ENCODE measurements around the gene LINC01488.

GRCh38 chr11:69524291-69524882, 42.9 kb downstream of the LINC01488 start:
- TF ChIP-seq POLR2A (IDR thresholded peaks at IDR 0.05; ENCODE audit: insufficient read depth in 1 of 2, low read depth in 2 of 2, low read length in 2 of 2) (no peak), ZKSCAN1 (IDR thresholded peaks at IDR 0.05; ENCODE audit: low read length) (no peak), SALL2 (CRISPR knock-in tag; IDR thresholded peaks at IDR 0.05) (no peak), USF2 (IDR thresholded peaks at IDR 0.05; ENCODE audit: low read depth, low read length) (no peak), USF2 (CRISPR knock-in tag; IDR thresholded peaks at IDR 0.05; ENCODE audit: borderline replicate concordance) (no peak), SMC3 (IDR thresholded peaks at IDR 0.05; ENCODE audit: low read length) (no peak), ARNTL (CRISPR knock-in tag; IDR thresholded peaks at IDR 0.05) (no peak), ZNF274 (CRISPR knock-in tag; IDR thresholded peaks at IDR 0.05) (no peak), ZNF546 (CRISPR knock-in tag; conservative IDR thresholded peaks at IDR 0.05) (no peak), KAT8 (CRISPR knock-in tag; IDR thresholded peaks at IDR 0.05) (no peak), FOXA1 (IDR thresholded peaks at IDR 0.05) (no peak), FOXA1 (CRISPR knock-in tag; IDR thresholded peaks at IDR 0.05) (no peak), NCOR1 (IDR thresholded peaks at IDR 0.05; ENCODE audit: borderline replicate concordance, low read length) (no peak), SP1 (IDR thresholded peaks at IDR 0.05) (no peak), SP1 (CRISPR knock-in tag; IDR thresholded peaks at IDR 0.05) (no peak), ZBTB14 (CRISPR knock-in tag; IDR thresholded peaks at IDR 0.05) (no peak), ZBTB21 (CRISPR knock-in tag; IDR thresholded peaks at IDR 0.05) (no peak)
